GM21717 (cell line): ENCODE measurements around the gene SLC25A20.
A peak's percentile ranks its signal among the peaks of the same experiment; 100 is the strongest.
"Not testable (repeated sequence)": the region's sequence is repeated elsewhere in the genome, so short reads cannot be mapped to it uniquely, and the experiment has no call there.

Source experiments
- ATAC-seq: cut with Tn5 transposase; IDR thresholded peaks from one replicate; pipeline ENCODE4 v1.9.1; 2021; ENCODE audit warnings: mild to moderate bottlenecking, moderate library complexity; ENCODE audit not compliant: unreplicated experiment

SLC25A20 gene

GRCh38 chr3:48847053-48847503 lies 51.6 kb downstream of the SLC25A20 start:
- peak; percentile 43 for ATAC-seq

- ATAC-seq: no peak
Measured at GRCh38 chr3:48845170-48845569, 53.5 kb downstream of the SLC25A20 start.

- no peak for ATAC-seq
Measured at GRCh38 chr3:48837163-48837562, 61.5 kb downstream of the SLC25A20 start.

- ATAC-seq: no peak
Measured at GRCh38 chr3:48835650-48836366, 62.9 kb downstream of the SLC25A20 start.

GRCh38 chr3:48832684-48833083 lies 66.0 kb downstream of the SLC25A20 start:
- no peak for ATAC-seq

- no peak for ATAC-seq
Measured at GRCh38 chr3:48830715-48831114, 68.0 kb downstream of the SLC25A20 start.

GRCh38 chr3:48829525-48829924 lies 69.2 kb downstream of the SLC25A20 start:
- ATAC-seq: not testable (repeated sequence)

- not testable (repeated sequence) for ATAC-seq
Measured at GRCh38 chr3:48827874-48828273, 70.8 kb downstream of the SLC25A20 start.

GRCh38 chr3:48826451-48826850 lies 72.2 kb downstream of the SLC25A20 start:
- ATAC-seq: no peak

GRCh38 chr3:48820612-48821324 lies 77.9 kb downstream of the SLC25A20 start:
- ATAC-seq: no peak

- no peak for ATAC-seq
Measured at GRCh38 chr3:48819234-48820221, 79.2 kb downstream of the SLC25A20 start.

- ATAC-seq: no peak
Measured at GRCh38 chr3:48811524-48811923, 87.2 kb downstream of the SLC25A20 start.
